WERI-Rb-1 (cell line): Measurements from ENCODE around the gene IPO5.

Experiments used
- DNase-seq: peaks from one replicate; pipeline ENCODE4 v3.0.0-alpha.2; 2020
- H3K27ac ChIP-seq: fragments of 250-450 bp; sonication (Bioruptor Pico); 2 replicates; pipeline ENCODE4 v1.5.1; 2020; ENCODE audit warnings: mild to moderate bottlenecking, moderate library complexity
- H3K27me3 ChIP-seq: fragments of 250-450 bp; sonication (Bioruptor Pico); 2 replicates; pipeline ENCODE4 v1.5.1; 2021; ENCODE audit warnings: mild to moderate bottlenecking, low read depth, moderate library complexity; ENCODE audit not compliant: insufficient read depth, severe bottlenecking
- H3K36me3 ChIP-seq: fragments of 250-450 bp; sonication (Bioruptor Pico); 2 replicates; pipeline ENCODE4 v1.5.1; 2020; ENCODE audit warnings: mild to moderate bottlenecking, moderate library complexity
- H3K4me3 ChIP-seq: 2 replicates; pipeline ENCODE4 v1.5.1; 2011; ENCODE audit warnings: low read depth, mild to moderate bottlenecking, control low read depth, low read length
- H3K9me3 ChIP-seq: fragments of 250-450 bp; sonication (Bioruptor Pico); 2 replicates; pipeline ENCODE4 v1.5.1; 2021; ENCODE audit warnings: mild to moderate bottlenecking, moderate library complexity; ENCODE audit not compliant: severe bottlenecking
- CTCF ChIP-seq: IDR thresholded peaks from 2 replicates; pipeline ENCODE4 v1.5.1; 2011; ENCODE audit warnings: low read depth, mild to moderate bottlenecking, control low read depth, inconsistent platforms, low read length

IPO5 gene

GRCh38 chr13:97971519-97971918 lies 18.0 kb downstream of the IPO5 start:
- Histone ChIP-seq H3K27me3 (no peaks in the 10 kb centered on the region), H3K9me3 (no peaks in the 10 kb centered on the region), H3K36me3 (no peaks in the 10 kb centered on the region), H3K27ac (no peak overlapping the region), H3K4me3 (no peak overlapping the region)
- DNase-seq = no peak
- TF ChIP-seq CTCF = no peak

GRCh38 chr13:97974773-97975172 lies 21.3 kb downstream of the IPO5 start:
- Histone ChIP-seq H3K9me3 (no peaks in the 10 kb centered on the region), H3K36me3 (peaks cover 6% of the 10 kb centered on the region), H3K4me3 (no peak overlapping the region), H3K27ac (no peak overlapping the region), H3K27me3 (no peaks in the 10 kb centered on the region)
- DNase-seq = no peak
- TF ChIP-seq CTCF = no peak

- Histone ChIP-seq H3K4me3 (peak overlapping the region; percentile 94), H3K9me3 (no peaks in the 10 kb centered on the region), H3K36me3 (peaks cover 11% of the 10 kb centered on the region), H3K27me3 (no peaks in the 10 kb centered on the region), H3K27ac (peak overlapping the region; percentile 100)
- no peak for DNase-seq
- no peak for TF ChIP-seq CTCF
Observed at GRCh38 chr13:97975280-97975847, 21.9 kb downstream of the IPO5 start.

GRCh38 chr13:97975848-97976609 lies 22.6 kb downstream of the IPO5 start:
- no peaks in the 10 kb centered on the region for H3K9me3 ChIP-seq
- peak; percentile 98 for DNase-seq

GRCh38 chr13:97976610-97977521 lies 23.4 kb downstream of the IPO5 start:
- TF ChIP-seq CTCF = no peak
- Histone ChIP-seq H3K36me3 (peaks cover 14% of the 10 kb centered on the region), H3K27me3 (no peaks in the 10 kb centered on the region), H3K27ac (peak overlapping the region; percentile 100), H3K9me3 (no peaks in the 10 kb centered on the region), H3K4me3 (peak overlapping the region; percentile 58)
- DNase-seq = peak; percentile 42

More at GRCh38 chr13:97975848-97976609, 22.6 kb downstream of the IPO5 start:
- H3K27me3 ChIP-seq = no peaks in the 10 kb centered on the region
- peak overlapping the region; percentile 100 for H3K27ac ChIP-seq
- TF ChIP-seq CTCF = no peak
- H3K4me3 ChIP-seq = peak overlapping the region; percentile 94
- H3K36me3 ChIP-seq = peaks cover 11% of the 10 kb centered on the region
